Measurements from ENCODE around the gene S100A9.
"Not testable (repeated sequence)": the region's sequence is repeated elsewhere in the genome, so short reads cannot be mapped to it uniquely, and the experiment has no call there.

Gene S100A9

DNA sequence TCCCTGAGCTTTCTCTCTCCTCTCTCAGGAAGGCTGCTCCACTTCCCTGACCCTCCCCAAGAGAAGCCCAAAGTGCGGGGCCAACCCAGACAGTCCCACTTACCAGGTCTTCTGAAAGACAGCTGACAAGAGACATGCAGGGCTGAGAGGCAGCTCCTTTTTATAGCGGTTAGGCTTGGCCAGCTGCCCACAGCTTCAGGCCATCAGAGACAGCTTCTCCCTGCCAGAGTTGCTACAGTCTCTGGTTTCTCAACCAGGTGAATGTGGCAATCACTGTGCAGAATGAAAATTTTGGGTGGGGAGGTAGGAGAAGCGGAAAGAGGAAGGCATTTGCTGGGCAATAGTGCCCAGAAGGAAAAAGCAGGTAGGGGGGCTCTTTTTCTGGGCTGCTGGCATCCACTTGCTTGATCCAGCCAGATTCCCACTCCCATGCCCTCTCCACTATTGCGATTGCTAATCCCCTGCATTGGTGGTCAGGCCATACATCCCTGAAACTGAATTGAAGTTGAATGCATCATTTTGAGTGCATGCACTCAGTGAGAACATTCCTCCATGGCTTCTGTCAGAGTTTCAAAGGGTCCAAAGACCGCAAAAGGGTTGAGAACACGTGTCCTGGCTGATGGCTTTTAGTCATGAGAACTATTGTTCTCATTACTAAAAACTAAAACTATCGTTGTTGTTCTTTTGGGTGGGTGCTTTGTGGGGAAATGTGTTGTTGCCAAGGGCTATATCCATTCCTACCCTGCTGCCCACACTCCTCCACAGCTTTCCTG lies 33.5 kb downstream of the S100A9 start, which contains the start of gene S100A8:
Gene S100A8, minus strand, starts transcription at position 136 of the 773 bp plus-strand sequence. CDS start 538 bp downstream, outside the sequence.
- DNase-seq: peak; percentile 2

- DNase-seq: no peak
These were observed 34.6 kb downstream of the S100A9 start for GRCh38 chr1:153392258-153392657.

GRCh38 chr1:153392822-153393221 lies 35.2 kb downstream of the S100A9 start:
- DNase-seq: no peak

GRCh38 chr1:153393926-153394325 lies 36.3 kb downstream of the S100A9 start:
- no peak for DNase-seq

GRCh38 chr1:153394391-153394790 lies 36.7 kb downstream of the S100A9 start:
- DNase-seq: no peak

- no peak for DNase-seq
These were observed 37.6 kb downstream of the S100A9 start for GRCh38 chr1:153395136-153395685.

- DNase-seq: no peak
These were observed 38.1 kb downstream of the S100A9 start for GRCh38 chr1:153395776-153396175.

DNA sequence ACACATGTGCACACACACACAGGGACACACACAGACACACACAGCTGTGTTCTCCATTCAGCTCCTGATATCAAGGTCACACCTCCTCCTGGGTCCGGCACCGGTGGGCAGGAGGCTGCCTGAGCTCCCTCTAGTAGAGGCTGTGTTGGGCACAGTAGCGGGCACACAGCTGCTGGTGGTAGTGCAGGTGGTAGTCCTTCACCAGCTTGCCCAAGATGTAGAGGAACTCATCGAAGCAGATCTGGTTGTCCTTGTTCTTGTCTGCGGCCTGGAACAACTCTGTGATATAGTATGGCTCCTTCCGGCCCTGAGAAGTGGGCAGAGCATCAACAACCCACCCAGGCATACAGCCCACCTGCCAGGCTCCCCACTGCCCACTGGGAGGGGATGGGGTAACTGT lies 38.8 kb downstream of the S100A9 start:
- no peak for DNase-seq

DNA sequence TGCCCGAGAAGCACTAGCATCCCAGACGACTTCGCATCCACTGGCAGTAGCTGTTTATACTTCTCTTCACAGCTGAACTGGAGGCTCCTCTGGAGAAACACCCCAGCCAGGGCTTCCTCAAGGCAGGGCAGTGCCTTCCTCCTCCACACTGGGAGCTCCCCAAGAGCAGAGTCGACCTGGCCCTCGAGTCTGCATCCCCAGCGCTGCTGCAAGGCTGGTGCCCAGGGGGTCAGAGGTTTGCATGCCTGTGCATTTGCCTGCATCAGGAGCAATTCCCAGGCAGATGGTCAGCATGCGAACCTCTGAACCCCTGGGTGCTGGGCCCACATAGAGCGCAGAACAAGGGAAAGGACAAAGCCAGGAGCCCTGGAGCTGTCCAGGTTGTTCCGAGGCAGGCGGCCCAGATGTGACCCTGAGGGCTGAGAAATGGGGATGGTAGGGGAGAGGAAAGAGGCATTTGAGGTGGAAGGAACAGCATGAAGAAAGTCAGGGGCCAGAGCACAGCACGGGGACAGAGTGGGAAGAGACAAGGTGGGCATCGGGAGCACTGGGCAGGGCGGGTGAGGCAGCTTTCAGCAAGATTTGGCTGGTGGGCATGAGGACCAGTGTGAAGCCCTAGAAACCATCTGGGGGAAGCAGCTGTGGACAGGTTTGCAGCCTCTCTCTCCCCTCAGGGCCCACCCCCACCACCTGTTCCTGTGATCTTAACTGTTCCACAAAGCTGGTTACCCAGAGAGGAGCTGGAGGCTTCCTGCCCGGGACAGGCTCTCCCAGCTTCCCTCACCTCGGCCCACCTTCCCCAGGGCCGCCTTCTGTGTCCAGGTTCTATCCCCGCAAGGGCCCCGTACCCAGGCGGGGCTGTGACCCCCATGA lies 39.6 kb downstream of the S100A9 start:
- DNase-seq: no peak

- no peak for DNase-seq
These were observed 40.4 kb downstream of the S100A9 start for GRCh38 chr1:153397924-153398651.

- DNase-seq: no peak
These were observed 41.9 kb downstream of the S100A9 start for GRCh38 chr1:153399401-153400055.

GRCh38 chr1:153400244-153400643 lies 42.6 kb downstream of the S100A9 start:
- DNase-seq: no peak

DNA sequence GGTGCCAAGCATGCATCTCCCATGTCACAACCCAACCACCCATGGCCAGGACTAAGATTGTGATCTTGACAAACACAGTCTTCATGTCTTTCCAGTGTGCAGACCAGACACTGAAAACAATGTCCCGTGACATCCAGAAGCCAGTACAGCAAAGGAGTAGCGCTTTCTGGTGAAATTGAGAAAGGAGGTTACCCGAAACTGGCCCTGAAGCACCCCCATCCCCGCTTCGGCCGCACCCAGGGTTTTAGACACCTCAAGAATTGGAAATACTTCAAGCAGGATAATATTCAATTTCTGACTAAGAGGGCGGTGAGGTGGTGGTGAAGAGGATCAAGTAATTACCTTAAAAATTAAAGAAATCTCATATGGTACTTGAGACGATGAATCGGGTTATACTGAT lies 43.8 kb downstream of the S100A9 start:
- no peak for DNase-seq

GRCh38 chr1:153402226-153402625 lies 44.6 kb downstream of the S100A9 start:
- no peak for DNase-seq

- no peak for DNase-seq
These were observed 45.9 kb downstream of the S100A9 start for GRCh38 chr1:153403421-153404085.

DNA sequence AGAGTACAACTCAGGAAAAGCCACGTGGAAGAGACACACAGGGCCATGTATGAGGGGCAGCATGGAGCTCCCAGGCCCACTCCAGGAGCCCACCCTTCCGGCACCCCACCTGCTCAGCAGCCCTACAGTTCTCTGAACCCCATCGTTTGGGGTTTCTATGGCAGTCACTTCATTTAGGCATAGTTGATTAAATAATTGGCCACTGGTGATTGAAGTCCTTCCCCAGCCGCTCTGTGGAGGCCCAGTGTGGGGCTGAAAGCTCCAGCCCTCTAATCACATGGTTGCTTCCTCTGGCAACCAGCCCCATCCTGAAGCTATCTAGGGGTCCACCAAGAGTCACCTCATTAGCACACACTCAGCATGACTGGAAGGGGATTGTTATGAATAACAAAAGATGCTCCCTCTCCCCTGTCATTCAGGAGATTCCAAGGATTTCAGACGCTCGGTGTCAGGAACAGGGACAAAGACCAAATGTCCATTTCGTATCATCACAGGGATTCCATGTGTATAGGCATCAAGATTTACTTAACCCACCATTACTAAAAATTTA lies 46.5 kb downstream of the S100A9 start:
- DNase-seq: no peak

DNA sequence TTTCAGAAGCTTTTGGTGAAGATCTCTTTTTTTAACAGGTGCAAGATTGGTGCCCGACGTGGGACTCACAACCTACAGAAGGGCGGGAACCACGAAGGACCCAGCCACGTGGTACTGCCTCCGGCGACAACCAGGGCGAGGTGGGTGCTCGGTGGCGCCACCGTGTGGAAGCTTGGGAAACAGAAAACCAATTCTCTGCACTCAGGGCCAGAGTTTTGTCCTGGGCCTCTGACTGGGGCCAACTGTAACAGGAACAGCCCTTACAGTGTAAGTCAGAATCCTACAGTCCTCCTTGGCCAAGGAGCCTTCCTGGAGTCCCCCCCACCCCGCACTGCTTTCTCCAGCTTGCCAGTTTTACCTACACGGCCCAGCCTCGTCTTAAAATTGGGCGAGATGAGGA lies 47.1 kb downstream of the S100A9 start:
- DNase-seq: no peak

DNA sequence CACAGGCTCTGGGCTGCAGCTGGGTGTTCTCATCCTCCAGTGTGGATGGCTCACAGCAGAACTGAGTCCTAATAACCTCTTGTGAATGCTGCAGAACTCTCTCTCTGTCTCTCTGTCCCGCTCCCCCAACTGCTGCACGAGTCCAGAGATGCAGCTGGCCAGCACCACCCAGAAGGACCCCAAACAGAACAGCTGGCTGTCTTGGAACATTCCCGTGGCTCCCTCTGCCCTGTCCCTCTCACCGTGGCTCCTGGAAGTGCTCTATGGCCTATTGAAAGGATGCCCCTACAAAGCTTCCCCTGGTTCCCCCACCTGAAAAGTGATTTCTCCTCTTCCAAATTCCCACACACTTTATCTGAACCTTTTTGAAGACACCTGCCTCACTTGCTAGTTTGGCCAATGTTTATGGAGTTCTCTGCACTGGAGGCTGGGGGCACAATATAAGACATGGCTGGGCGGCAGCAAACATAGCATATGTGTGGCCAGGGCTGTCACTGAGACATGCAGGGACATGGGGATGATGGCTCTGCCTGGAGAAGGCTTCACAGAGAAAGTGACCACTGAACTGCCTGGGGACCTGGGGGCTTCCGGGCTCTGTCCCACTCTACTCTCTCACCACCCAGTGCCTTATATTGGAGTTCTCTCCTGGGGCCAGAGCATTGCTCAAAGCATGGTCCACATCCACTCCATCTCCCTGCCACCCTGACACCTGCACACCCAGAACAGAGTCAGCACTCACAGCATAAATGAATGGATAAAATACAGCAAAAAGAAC lies 48.4 kb downstream of the S100A9 start:
- DNase-seq: not testable (repeated sequence)

GRCh38 chr1:153407274-153407673 lies 49.6 kb downstream of the S100A9 start:
- DNase-seq: not testable (repeated sequence)
